GM11168 (cell line): Measurements from ENCODE around the gene DDX41.
"Not testable (repeated sequence)": the region's sequence is repeated elsewhere in the genome, so short reads cannot be mapped to it uniquely, and the experiment has no call there.

Experiments
- in situ Hi-C: fragments of 300-500 bp; cut with MboI; formaldehyde crosslinking; loops from one replicate; pipeline ENCODE4 v1.12.0; 2022; ENCODE audit warnings: low sequenced_read_pairs; ENCODE audit not compliant: unreplicated experiment

Gene DDX41

DNA sequence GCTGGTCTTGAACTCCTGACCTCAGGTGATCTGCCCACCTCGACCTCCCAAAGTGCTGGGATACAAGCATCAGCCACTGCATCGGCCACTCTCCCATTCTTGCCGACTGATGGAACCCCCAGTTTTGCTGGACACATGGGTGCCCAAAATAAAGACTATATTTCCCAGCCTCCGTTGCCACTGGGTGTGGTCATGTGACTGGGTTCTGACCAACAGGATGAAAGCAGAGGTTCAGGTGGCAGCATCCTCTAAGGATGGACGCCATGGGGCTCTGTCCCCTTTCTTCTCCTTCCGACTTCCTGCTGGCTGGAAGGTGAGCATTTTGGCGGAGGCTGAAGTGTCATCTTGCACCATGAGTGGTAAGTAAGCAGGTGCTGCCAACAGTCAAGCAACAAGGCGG, 29.6 kb downstream of the DDX41 start:
- in situ Hi-C loops, result no loop called here

DNA sequence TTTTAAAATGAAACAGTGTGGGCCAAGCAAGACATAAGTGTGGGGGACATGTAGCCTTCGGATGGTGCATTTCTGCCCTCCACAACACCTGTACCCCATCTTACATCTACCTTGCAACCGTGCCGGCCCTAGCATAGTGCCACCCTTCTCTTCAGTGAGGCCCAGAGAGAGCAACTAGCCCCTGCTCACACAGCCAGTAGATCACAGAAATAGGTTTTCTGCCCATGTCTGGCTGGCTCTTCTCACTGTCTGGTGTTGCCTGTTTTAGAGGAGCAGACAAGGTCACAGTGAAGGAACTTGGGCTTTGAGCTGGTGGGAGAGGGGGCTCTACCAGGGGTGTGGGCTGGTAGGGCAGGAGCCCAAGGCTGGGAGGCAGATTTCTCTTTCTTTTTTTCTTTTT, 30.5 kb downstream of the DDX41 start:
- in situ Hi-C loops, result no loop called here

DNA sequence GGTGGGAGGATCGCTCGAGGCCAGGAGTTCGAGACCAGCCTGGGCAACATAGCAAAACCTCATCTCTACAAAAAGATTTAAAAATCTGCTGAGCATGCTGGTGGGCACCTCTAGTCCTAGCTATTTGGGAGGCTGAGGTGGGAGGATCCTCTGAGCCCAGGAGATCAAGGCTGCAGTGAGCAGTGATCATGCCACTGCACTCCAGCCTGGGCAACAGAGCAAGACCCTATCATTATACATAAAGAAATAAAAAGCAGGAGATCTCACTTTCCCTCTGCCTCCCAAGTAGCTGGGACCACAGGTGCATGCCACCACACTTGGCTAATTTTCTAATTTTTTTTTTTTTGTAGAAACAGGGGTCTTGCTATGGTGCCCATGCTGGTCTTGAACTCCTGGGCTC, 31.0 kb downstream of the DDX41 start:
- in situ Hi-C loops, result not testable (repeated sequence)

DNA sequence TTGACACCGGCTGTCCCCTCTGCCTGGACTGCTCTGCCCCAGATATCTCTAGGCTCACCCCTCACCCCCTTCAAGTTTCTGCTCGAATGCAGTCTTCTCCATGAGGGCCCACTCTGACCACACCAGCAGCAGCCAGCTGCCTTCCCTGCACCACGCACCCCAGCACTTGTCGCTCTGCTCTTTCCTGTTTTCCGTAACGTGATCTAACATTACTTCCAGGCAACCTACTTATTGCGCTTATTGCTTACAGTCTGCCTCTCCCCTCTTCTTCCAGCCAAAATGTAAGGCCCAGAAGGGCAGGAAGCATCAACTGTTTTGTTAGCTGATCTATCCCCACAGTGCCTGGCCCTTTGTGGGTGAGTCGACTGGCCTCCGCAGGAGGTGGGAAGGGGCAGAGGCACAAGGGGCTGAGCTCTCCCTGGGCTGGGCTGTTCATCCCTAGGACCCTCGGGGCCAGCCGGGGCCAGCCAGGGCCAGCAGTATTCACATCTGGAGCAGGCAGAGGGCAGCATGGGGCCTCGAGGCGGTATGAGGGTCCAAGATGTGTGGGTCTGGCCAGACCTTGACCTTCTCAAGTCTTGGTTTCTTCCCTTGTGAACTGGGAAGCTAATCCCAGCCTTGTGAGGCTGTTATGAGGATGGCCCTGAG, 31.7 kb downstream of the DDX41 start:
- in situ Hi-C loops, result no loop called here

DNA sequence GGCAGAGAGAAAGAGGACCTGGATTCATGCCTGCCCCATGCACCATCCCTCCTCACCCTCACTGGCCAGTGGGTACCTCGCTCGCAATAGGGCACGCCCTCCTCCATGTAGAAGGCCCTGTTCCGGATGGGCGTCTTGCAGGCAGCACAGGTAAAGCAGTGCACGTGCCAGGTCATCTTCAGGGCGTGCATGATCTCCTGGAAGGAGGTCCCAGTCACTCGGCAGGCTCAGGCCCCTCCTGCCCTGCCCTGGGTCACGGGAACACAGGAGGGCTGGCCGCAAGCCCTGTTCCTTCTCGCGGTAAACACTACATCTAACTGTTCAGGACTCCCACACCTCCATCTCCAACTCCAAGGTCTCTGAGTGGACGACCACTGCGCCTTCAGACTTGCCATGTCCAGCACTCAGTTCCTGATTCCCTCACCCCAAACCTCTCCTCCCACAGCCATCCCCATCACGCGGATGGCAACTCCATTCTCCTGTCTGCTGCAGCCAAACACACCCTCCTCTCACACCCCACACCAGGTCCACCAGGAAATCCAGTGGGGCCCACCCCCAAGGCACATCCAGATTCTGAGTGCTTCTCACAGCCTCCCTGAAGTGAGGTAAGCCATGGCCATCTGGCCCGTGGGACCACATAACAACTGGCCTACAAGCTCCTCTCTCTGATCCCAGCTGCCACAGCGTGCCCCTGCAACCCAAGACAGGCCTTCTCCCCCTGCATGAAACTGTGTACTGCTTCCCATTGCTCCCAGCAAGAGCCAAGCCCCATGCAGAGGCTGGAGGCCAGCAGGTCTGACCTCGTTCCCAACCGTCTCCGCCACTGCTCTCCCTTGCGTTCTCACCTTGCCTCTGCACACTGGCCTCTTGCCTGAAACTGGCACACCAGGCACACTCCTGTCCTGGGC, 32.5 kb downstream of the DDX41 start:
- in situ Hi-C loops, result no loop called here

DNA sequence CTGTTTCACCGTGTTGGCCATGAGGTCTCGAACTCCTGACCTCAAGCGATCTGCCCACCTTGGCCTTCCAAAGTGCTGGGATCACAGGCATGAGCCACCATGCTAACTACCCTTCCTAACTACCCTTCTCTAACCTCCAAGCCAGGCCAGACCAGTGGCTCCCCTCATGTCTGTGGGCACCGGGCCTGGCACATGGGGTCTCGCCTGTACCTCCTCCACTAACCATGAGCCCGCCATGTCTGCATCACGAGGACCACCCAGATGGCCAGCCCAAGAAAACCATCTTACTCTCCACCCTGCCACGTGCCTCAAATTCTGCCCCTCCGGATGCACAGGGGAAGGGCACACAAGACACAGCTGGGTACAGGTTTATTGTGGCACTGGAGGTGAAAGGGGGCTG, 33.7 kb downstream of the DDX41 start:
- in situ Hi-C loops, result no loop called here

DNA sequence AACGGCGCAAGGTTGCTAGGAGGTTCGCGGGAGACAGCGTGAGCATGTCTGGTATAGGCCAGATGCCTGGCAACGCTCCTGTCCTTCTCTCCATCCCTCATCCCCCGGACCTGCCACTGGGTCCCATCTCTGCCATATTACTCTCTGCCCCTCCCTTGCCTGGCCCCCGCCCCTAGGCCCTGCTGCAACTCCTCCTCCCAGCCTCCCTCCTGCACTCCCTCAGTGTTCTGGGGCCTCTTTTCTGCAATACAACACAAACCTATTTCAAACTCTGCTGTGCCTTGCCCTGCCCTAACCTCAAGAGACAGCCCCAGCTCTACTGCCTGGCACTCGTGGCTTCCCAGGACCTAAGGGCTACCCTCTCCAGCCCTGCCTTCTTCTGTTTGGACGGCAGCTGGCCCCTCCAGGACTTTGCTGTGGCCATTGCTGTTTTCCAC, 34.4 kb downstream of the DDX41 start:
- in situ Hi-C loops, result no loop called here

DNA sequence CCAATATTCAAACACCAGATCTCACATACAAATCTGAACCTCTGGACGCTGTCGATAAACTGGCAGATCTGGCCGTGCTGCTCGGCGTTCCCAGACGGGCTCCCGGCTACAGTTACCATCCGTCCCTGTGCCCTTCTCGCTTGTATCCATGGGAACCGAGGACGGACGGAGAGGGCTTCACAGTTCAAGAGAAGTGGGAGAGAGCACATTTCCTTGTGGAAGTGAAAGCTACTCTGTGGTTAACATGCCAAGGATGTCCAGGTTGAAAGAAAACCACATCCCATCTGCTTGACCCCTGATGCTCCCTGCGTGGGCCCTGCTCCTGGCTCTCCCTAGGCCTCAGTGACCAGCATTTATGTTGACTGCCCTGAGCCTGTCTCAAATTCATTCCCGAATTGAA, 37.0 kb downstream of the DDX41 start:
- in situ Hi-C loops, result no loop called here

DNA sequence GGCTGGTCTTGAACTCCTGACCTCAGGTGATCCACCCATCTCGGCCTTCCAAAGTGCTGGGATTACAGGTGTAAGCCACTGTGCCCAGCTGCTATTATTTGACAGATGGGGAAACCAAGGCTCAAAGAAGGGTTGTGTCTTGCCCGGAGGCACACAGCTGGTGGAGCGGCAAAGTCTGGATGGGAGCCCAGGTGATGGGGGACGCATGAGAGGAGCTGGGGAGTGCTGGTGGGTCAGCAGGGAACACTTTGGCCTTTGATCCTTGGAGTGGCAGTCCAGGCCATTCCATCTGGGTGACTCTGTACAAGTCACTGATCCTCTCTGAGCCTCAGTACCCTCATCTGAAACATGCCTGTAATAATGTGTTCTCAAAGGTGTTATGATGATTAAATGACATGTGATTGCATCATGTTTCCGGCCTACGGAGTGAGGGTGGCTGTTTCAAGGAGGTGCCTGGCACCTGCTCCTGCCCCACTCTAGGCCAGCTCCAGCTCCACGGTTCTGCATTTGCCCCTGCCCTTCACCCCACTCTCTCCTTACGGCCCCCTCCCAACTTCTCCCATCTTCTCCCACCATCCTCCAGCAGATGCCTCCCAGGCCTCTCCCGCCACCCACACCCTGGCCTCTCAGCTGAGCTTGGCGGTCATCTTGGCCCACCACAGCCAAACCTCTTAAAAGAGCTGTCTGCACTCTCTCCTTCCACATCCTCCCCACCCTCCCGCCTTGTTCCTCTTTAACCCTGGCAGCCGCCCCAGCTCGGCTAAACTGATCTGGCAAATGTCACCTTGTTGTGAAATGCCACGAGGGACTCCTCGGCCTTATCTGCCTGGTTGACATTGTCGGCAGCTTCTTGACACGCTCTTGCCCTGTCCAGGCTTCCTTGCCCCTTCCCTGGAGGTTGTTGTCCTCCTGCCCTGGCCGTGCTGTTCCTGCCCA, 37.8 kb downstream of the DDX41 start:
- in situ Hi-C loops, result no loop called here

DNA sequence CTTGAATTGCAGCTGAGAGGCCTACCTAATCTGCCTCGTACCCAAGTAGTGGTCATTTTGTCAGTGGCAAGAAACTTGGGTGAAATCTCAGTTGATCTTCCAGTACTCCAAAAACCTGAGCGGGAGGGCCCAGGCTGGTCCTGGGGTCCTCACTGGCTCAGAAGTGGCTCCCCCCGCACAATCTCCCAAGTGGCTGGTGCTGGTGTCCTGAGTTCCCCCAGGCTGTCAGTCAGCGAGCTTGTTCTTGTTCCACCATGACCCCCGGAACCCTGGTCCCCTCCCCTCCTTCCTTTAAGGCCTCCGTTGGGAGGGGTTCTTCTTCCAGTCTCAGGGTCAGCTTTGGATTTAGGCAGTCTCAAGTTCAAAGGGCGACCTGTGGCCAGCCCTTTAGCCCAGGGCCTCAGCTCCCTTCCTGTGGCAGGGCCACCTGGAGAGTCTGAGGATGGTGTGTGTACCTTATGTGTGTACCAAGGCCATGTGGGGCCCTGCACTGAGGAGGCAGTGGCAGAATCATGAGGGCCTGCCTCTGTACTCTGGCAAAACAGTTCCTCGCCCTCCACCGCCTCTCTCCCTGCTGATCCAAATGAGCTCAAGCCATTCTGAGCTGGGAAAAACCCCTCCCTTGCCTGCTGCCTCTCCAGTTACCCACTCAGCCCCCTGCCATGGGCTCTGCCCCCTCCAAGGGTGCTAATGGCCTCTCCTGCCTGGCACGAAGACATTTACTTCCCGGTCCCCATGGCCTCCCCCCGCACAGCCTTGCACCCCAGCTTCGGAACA, 38.9 kb downstream of the DDX41 start:
- in situ Hi-C loops, result no loop called here

DNA sequence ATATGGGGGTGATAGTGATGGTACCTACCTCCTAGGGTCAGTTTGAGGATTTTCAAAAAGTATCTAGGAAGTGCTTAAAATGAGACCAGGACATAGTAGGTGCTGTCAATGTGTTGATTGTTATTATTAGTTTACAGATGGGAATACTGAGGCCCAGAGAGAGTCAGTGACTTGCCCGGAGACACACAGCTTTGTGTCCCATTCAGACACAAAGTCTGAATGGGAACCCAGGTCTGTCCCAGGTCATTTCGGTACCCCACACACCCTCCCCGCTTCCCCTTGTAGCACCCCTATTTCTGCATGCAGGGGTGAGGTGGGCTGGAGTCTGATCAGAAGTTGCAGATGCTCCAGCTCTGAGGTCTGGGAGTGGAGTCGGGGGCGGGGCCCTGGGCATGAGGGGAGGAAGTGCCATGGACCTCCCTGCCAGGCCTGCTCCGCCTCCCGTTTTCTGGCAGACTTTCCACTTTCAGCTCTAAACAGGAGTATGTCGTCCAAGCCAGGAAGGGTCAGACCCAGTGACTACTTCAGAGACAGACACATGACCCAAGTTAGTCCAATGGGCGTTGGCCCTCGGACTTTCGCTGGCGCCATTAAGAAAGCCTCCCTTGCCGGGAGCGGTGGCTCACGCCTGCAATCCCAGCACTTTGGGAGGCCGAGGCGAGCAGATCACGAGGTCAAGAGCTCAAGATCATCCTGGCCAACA, 40.1 kb downstream of the DDX41 start:
- in situ Hi-C loops, result no loop called here

DNA sequence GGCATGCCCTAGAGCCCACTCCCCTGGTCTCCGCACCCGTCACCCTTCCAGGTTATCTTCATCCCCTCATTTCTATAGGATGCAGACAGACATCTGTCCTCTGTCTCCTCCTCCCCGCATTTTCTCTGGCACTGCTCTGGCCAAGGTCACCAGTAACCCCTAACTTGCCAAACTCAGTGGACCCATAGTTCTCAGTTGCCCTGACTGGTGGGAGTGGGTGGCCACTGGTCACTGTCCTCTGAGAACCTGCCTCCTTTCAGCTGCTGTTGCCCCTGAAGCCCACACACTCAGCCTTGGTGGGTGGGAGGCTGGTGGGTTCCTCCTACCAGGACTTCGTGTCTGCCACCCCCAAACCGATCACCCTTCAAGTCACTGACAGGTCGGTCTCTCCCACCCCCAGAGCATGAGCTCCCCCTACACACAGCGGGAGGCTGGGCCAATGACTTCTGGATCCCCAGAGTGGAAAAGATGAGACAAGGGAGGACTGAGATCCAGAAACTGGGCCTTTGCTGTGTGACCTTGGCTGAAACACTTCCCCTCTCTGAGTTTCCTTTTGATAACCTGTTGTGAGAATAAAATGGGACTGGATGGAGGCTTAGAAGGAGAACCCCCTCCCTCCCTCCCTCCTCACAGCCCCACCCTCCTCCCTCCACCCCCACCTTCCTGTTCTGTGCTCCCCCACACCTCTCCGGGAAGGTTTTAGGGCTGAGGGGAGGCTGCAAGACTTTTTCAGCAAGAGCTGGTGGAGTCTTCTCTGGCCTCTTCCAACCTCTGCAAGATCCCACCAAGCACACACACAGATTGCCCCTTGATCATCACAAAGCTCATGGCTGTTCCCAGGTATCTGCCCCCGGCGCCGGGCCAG, 41.0 kb downstream of the DDX41 start:
- in situ Hi-C loops, result no loop called here

DNA sequence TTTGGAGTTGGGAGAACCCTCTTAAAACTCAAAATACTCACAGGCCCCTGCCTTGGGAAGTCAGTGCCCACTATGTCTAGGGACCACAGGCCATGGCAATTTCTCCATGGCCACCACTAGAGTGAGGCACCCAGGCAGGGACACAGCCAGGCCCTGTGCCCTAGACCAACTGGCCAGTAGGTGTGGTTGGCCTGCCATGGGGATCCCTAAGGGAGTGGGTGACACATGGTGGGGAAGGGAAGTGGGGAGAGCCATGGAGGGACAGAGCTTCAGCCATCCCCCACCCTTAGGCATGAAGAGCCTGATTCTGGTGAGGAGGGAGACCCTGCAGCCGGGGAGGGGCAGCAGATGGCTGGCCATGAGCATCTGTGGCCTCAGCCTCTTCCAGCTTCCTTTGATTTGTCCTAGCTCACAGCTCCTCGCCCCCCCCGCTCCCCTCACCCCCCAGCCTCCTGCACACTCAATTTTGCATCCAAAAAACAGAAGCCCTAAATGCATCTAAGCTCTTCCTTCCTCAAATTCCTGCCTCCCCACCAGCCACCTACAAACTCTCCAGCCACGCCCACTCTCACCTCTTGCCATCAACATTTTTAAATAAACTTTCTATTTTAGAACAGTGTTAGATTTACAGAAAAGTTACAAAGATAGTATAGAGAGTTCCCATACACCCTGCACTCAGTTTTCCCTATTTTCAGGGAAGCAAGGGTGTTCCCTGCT, 41.8 kb downstream of the DDX41 start:
- in situ Hi-C loops, result no loop called here

DNA sequence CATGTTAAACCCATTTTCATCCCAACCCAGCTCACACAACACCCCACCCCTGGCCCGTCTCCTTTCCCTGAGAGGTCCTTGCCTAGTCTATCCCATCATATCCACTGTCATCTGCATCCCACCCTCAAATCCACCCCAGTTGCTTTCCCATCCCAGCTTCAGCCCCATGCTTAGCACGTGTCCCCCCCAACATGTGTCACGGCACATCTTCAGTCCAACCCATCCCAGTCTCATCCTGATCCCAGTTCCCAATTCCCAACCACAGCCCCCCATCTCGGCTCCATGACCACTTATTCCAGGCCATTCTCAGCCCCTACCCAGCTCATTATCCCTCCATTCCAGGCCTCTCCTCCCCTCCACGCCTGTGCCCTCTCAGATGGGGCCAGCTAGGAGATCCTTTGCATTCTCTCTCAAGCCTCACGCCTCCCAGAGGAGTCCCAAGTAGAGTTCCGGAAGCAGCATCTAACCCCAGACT, 42.7 kb downstream of the DDX41 start:
- in situ Hi-C loops, result no loop called here

DNA sequence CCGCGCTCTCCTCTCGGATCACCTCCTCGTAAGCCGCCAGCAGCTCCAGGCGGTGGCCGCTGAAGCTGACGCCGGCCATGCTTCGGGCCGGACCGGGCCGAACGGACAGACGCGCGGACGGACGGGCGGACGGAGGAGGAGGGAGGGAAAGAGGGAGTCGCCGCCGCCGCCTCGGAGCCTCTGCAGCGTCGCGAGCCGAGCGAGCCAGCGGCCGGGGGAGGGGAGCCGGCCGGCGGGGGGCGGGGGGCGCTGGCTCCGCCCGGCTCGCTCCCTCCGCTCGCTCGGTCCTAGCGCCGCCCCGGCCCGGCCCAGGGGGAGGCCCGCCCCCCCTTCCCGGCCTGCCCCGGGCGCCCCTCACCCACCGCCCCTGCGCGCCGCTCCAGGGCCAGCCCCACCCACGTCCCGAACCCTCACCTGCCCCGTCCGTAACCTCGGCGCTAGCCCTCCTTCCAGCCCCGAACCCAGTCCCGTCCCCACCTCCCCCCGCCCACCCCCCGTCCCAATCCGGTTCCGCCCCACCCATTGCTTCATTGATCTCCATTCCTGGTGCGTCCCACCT, 43.2 kb downstream of the DDX41 start, which contains the start of gene DBN1:
Gene DBN1 (minus strand): TSS at position 192 of the 559 bp plus-strand sequence. CDS start 113 bp downstream, at position 79.
- in situ Hi-C loops, result no loop called here

DNA sequence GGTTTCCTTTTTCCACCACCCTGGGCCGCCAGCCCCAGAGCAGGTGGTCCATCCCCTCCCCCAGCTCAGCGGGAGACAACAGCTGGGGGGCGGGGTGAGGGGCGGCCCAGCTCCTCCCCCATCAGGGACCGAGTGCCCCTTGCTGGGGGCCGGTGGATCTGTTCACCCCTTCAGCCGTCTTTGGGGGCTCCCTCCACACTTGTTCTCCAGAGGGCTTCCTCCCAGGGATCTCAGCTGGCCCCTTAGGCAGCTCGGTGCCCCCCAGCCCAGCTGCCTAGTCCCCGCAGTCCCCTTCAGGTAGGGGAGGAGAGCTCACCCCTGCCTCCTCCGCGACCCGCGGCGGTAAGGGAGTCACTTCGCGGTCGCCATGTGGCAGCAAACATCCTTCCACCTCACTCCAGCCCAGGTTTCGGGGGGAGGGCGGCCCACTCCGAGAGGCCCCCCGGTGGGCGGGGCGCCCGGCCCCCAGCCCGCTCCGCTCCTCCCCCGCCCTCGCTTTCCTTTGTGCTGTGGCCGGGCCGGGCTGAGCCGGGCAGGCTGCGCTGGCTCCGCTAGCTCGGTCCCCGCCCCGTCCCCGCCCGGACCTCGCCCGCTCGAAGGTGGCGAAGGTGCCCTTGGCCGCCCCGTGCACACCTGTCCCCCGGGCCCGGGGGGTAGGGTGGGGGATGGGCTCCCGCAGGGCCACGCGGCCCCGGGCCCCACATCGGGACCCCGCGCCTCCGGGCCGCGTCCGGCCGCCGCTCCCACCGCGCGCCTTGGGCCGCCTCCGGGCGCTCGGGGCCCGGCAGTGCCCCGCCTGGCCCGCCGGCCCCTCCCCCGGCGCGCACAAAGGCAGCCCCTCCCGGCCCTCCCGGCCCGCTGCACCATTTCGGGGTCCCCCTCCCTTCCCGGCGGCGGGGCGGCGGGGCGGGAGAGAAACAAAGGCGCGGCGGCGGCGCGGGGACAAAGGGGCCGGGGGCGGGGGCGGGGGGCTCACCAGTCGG, 44.0 kb downstream of the DDX41 start:
- in situ Hi-C loops, result no loop called here
